RCC 7860 (cell line): ENCODE measurements around the gene PRSS53.

Source experiments
- DNase-seq: peaks from one replicate; pipeline ENCODE4 v3.0.0-alpha.2; 2015; ENCODE audit warnings: low spot score
- FAIRE-seq: peaks from 2 replicates; lab custom pipeline; 2012; peaks lifted over from hg19 to GRCh38; lab: Jason Lieb, UNC

Gene PRSS53

DNA sequence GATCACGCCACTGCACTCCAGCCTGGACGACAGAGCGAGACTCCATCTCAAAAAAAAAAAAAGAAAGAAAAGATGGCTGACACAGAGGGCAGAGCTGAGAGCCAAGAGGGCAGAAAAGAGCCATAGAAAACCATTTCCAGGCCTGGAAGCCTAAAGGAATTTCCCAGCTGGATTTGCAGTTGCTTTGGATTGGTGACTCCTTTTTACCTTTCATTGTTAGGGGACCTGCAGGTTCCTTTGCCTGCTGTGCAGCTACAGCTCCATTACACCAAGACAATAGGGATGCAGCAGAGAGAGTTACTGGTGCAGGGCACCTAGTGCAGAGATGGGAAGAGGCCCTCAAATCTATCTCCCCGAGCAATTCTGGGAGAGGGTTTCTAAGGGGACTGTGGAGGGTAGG is 33.1 kb downstream of the PRSS53 start:
- no peak for FAIRE-seq
- no peak for DNase-seq

DNA sequence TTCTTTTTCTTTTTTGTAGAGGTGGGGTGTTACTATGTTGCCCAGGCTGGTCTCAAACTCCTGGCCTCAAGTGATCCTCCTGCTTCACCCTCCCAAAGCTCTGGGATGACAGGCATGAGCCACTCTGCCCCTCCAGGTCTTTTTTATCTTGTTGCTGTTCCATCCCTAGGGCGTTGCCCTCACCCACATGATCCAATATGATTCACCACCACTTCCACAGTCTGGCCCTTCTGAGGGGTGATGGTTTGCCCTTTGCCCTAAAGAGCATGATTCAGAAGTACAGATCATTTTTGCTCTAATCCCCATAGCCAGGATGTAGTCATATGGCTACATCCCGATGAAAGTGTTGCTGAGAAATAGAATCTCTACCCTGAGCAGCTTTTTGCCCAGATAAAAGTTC is 36.6 kb downstream of the PRSS53 start:
- peak; percentile 97 for FAIRE-seq
- peak; percentile 92 for DNase-seq

DNA sequence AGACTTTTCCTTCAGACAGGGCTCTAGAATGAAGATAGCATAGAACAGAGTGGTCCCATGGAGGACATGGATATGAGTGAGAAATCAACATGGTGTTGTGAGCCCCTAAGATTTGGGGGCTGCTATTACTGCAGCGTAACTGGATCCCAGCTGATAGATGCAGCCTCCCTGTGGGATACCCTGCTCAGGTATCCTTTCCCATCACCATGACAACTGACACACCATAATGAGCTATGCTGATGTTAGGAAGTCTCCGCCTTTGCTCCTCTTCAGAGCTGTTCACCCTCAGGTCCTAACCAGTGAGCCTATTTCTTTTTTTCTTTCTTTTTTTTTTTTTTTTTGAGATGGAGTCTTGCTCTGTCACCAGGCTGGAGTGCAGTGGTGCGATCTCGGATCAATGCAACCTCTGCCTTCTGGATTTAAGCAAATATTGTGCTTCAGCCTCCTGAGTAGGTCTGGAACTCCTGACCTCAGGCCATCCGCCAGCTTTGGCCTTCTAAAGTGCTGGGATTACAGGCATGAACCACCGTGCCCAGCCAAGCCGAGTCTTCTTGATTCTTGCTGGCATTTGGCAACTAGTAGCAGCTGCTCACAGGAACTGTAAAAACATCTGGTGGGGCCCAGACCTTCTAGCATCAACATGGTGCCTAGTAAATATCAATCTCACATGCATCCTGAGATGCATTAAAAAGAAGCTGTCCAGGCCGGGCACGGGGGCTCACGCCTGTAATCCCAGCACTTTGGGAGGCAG is 38.3 kb downstream of the PRSS53 start:
- FAIRE-seq (no peak), DNase-seq (no peak)

DNA sequence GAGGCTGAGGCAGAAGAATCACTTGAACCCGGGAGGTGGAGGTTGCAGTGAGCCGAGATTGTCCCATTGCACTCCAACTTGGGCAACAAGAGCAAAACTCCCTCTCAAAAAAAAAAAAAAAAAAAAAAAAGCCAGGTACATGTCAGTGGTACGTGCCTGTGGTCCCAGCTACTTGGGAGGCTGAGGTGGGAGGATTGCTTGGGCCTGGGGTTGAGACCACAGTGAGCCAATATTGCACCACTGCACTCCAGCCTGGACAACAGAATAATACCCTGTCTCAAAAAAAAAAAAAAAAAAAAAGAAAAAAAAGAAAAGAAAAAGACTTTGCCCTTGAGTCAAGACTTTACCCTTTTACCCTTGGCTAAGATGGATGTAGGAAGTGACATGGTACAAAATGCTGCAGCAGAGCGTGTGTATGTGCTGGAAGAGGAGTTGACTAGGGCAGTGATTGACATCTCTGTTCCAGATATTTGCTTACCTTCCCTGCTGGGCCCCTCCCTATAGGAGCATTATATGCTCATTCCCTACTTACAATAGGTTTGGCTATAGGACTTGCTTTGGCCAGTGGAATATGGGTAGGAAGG is 44.8 kb downstream of the PRSS53 start:
- FAIRE-seq = no peak
- no peak for DNase-seq

DNA sequence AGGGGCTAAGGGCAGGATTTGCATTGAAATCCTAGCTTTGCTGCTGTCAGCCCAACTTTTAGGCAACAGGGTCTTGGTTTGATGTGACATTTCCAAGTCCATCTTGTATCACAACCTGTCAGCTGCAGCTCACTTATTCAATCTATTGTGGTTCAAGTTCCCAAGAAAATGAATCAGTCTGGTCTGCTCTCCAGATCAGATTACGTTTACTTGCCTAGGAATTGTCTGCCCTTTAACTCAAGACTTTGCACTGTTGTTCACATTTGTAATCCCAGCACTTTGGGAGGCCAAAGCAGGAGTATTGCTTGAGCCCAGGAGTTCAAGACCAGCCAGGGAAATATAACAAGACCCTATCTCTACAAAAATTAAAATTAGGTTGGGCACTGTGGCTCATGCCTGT is 45.4 kb downstream of the PRSS53 start:
- DNase-seq (no peak), FAIRE-seq (no peak)

DNA sequence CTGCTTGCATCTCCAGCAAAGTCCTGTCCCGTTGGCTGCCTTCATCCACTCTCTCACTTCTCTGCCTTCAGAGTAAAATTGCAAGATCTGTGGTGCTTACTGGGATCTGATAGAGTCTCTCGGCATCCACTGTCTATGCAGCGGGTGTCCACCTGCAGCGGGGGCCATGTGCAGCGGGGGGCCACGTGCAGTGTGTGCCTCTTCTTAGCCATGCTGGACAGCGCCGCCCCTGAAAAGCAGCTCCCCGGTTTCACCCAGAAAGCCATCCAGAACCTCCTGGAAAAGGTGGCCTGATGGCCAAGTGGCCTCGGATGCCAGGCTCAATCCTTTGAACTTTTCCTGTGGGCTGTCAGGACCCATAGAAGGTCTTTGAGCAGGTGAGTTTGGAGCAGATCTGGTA is 45.9 kb downstream of the PRSS53 start:
- FAIRE-seq (no peak), DNase-seq (no peak)

DNA sequence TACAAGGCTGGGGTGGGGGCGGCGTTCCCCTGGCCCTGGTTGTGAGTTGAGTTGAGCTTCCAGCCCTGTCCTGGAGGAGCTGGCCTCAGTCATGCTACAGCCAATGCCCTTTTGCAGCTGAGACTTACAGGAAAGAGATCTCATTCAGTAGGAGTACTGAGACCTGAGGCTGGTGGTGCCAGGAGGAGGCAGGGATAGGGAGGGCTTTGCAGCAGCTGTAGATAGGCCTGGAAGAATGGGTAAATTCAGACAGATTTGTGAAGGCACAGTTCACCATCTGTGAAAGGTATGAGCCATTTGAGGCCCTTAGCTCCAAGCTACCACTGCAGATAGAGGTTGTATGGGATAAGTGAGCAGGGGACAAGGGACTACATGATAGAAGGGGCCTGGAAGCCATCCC is 49.8 kb downstream of the PRSS53 start:
- DNase-seq (no peak), FAIRE-seq (no peak)

DNA sequence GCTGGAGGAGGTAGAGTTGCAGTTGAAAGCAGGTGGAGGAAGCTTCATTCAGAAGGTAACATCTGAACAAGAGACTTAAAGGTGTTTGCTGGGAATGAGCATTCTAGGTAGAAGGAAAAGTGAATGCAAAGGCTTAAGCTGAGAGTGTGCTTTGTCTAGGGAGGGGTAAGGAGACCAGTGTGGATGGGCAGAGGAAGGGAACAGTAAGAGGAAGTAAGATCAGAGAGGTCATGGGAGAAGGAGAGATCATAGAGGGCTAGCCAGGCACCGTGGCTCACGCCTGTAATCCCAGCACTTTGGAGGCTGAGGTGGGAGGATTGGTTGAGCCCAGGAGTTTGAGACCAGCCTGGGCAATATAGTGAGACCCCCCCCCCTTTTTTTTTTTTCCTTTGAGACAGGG is 52.1 kb downstream of the PRSS53 start:
- no peak for FAIRE-seq
- DNase-seq = no peak

DNA sequence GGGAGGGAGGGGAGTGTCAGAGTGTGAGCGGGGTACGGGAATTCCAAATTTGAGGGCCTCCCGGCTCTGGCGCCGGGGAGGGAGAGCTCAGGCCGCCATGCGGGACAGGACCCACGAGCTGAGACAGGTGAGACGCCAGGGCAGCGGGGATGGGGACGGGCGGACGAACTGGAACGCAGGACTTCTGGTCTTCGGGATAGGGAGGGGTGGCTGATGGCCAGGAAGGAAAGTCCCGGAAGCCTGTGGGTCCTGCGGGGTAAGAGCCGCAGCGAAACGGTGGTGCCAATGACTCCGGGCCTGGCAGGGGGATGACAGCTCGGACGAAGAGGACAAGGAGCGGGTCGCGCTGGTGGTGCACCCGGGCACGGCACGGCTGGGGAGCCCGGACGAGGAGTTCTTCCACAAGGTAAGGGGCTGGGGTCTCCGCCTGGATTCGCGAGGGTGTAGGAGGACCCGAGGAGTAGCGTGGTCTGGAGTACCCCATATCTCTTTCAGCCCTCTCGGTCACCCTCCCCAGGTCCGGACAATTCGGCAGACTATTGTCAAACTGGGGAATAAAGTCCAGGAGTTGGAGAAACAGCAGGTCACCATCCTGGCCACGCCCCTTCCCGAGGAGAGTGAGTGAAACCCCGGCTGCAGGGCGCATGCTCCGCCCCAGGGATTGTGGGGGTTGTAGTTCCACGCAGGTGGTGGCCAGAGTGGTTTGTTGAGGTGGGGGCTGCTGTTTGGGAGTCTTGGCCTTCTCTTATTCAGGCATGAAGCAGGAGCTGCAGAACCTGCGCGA is 54.8 kb downstream of the PRSS53 start:
- DNase-seq (peak; percentile 61), FAIRE-seq (no peak)
